Caco-2 (cell line): Measurements from ENCODE around the gene HOXA5. TPM values are rescaled to one million over a fixed set of nuclear protein-coding genes. Genes with fewer than 3 reads are reported as not detected.

Source experiments
- BruUV-seq: library from RNA; stranded (reverse); fragments of 400-500 nt; replicated peaks from 2 replicates; lab custom pipeline; 2021; lab: Mats Ljungman, UMichigan
- CTCF ChIA-PET: fragments of 300-600 bp; sonication (Branson Sonifier 250); formaldehyde crosslinking; loops from one replicate; lab custom pipeline; 2022; ENCODE audit warnings: antibody characterized with exemption; lab: Charles Lee
- POLR2A ChIA-PET: fragments of 300-600 bp; sonication (Branson Sonifier 250); formaldehyde crosslinking; loops from one replicate; lab custom pipeline; 2022; ENCODE audit warnings: antibody characterized with exemption; lab: Charles Lee
- DNase-seq, 2 experiments: peaks; one replicate each; pipeline versions ENCODE4 v3.0.0 to v3.0.0-alpha.2; 2020 to 2022
- H3K27me3 ChIP-seq: replicated peaks from 2 replicates; pipeline ENCODE4 v1.6.0; 2011; ENCODE audit warnings: low read length; ENCODE audit not compliant: control insufficient read depth, insufficient read depth
- H3K36me3 ChIP-seq: 2 replicates; pipeline ENCODE4 v1.5.1; 2011; ENCODE audit warnings: low read length; ENCODE audit not compliant: control insufficient read depth, insufficient read depth
- H3K4me1 ChIP-seq: fragments of 250-450 bp; sonication (Bioruptor Pico); 2 replicates; pipeline ENCODE4 v1.5.1; 2020; ENCODE audit warnings: mild to moderate bottlenecking
- H3K4me3 ChIP-seq: 2 replicates; pipeline ENCODE4 v1.5.1; 2011; ENCODE audit warnings: low read depth, mild to moderate bottlenecking, control low read depth, low read length
- H3K9me3 ChIP-seq: fragments of 250-450 bp; sonication (Bioruptor Pico); 2 replicates; pipeline ENCODE4 v1.5.1; 2020; ENCODE audit warnings: mild to moderate bottlenecking, moderate library complexity
- H3K27ac Mint-ChIP-seq: one replicate; pipeline ENCODE4 v1.8.0; 2022; ENCODE audit warnings: mixed read lengths; ENCODE audit not compliant: unreplicated experiment
- H3K27me3 Mint-ChIP-seq: one replicate; pipeline ENCODE4 v1.8.0; 2022; ENCODE audit warnings: mixed read lengths; ENCODE audit not compliant: insufficient read depth, unreplicated experiment
- H3K36me3 Mint-ChIP-seq: one replicate; pipeline ENCODE4 v1.8.0; 2022; ENCODE audit warnings: mild to moderate bottlenecking, mixed read lengths; ENCODE audit not compliant: insufficient read depth, unreplicated experiment
- H3K4me1 Mint-ChIP-seq: one replicate; pipeline ENCODE4 v1.8.0; 2022; ENCODE audit warnings: low read depth, mixed read lengths; ENCODE audit not compliant: unreplicated experiment
- H3K4me3 Mint-ChIP-seq: one replicate; pipeline ENCODE4 v1.8.0; 2022; ENCODE audit warnings: mild to moderate bottlenecking, moderate library complexity, mixed read lengths; ENCODE audit not compliant: unreplicated experiment
- H3K9me3 Mint-ChIP-seq: one replicate; pipeline ENCODE4 v1.8.0; 2022; ENCODE audit warnings: mixed read lengths; ENCODE audit not compliant: unreplicated experiment
- intact Hi-C: fragments of 100-400 bp; cut with micrococcal nuclease; formaldehyde crosslinking; loops from one replicate; pipeline ENCODE4 v1.10.0; 2022; ENCODE audit not compliant: unreplicated experiment
- total RNA-seq: library from RNA; stranded (reverse); gene quantifications from 2 replicates; pipeline ENCODE4 v1.2.3, GENCODE V29; 2022
- TF ChIP-seq, protein P1 (sequence below), 2 experiments: fragments of 200-600 bp in 1 of 2; IDR thresholded peaks; 1 replicate in 1 of 2; 2 replicates in 1 of 2; pipeline versions ENCODE4 v1.5.1 to v1.8.0; 2011 to 2022; ENCODE audit warnings: antibody characterized with exemption in 1 of 2, control low read depth in 1 of 2, inconsistent platforms in 1 of 2, low read depth in 1 of 2, low read length in 1 of 2, mild to moderate bottlenecking in 1 of 2, moderate library complexity in 1 of 2; ENCODE audit not compliant: insufficient read depth in 1 of 2, severe bottlenecking in 1 of 2, unreplicated experiment in 1 of 2

The HOXA5 gene
- total RNA-seq, 1 experiment from 2014 or later = 4.9 TPM

DNA sequence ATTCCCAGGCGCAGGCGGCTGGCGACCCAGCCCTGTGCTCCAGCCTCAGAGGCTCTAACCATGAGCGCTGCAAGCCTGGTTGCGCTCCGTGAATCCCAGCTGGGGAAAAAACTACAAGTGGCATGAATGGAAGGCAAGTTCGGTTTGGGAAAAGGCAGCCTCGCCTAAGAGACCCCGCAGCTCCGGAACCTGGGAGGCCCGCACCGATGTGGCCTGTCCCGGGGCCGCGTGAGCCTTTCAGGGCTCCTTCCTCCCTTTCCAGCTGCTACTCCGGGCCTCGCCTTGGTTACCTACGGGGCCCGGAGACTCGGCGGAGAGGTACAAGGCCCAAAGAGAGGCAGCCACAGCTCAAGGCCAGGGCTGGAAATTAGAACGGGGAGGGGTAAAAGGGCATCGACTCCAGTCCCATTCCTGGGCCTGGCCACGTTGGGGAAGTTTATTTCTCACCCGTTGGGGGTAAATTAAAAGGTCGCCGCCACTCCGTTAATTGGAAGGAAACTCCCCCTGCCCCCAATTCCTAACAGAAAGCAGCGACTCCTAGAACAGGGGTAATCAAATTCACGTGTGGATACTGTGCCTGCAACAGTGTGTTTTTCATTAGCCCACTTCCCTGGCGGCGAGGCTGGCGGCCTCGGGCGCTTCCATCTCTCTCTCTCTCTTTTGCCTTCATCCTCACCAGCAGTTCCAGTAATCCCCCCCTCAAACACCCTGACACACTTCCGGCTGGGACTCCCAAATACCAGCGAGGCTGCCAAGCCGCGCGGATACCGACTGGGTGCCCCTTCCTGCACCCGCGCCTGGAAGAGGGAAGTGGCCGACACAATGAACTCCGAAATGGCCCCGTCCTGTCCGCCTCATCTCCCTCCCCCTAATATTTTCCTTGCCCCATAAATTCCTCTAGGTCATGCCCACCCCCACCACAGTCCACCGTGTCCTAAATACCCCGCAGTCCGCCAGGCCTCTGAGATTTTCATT lies 23.3 kb upstream of the HOXA5 start:
- CTCF ChIA-PET = no interaction called here
- H3K27ac Mint-ChIP-seq = no peak overlapping the region

DNA sequence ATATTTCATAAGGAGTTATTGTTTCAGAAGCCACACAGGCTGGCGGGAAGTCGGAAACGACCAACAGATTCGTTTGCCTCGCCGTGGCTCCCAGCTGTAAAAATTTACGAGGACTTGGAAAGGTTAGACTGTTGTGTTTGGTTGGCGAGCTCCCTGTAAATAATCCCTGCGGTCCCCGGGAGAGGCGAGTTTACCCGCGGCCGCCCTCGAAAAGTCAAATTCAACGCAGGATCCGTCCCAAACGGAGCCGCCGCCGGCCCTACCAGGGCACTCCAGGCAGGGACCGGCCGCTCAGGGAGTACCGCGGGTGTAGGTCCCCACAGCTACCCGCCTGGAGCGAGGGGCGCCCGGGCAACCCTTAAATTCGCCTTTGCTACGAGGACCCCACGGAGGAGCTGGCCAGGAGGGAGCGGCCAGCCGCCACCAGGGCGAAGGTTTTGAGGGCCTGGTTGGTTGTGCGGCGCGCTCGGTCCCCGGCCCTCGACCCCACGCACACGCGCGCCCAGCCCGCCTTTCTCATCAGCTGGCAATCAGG lies 22.6 kb upstream of the HOXA5 start:
- no peaks in the 10 kb centered on the region for H3K27me3 ChIP-seq
- H3K9me3 Mint-ChIP-seq = no peaks in the 10 kb centered on the region
- intact Hi-C loops = loop anchor here (10.0 kb wide), 1 partner anchor 961 kb away; the partner anchor contains the start of genes CBX3 and HNRNPA2B1
- peaks cover 5% of the 10 kb centered on the region; the same call in 1 of the 2 replicates for H3K4me1 ChIP-seq
- no peak for DNase-seq
- TF ChIP-seq, protein P1, sequence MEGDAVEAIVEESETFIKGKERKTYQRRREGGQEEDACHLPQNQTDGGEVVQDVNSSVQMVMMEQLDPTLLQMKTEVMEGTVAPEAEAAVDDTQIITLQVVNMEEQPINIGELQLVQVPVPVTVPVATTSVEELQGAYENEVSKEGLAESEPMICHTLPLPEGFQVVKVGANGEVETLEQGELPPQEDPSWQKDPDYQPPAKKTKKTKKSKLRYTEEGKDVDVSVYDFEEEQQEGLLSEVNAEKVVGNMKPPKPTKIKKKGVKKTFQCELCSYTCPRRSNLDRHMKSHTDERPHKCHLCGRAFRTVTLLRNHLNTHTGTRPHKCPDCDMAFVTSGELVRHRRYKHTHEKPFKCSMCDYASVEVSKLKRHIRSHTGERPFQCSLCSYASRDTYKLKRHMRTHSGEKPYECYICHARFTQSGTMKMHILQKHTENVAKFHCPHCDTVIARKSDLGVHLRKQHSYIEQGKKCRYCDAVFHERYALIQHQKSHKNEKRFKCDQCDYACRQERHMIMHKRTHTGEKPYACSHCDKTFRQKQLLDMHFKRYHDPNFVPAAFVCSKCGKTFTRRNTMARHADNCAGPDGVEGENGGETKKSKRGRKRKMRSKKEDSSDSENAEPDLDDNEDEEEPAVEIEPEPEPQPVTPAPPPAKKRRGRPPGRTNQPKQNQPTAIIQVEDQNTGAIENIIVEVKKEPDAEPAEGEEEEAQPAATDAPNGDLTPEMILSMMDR (IDR thresholded peaks at IDR 0.05; ENCODE audit: insufficient read depth in 1 of 2, low read depth in 1 of 2, low read length in 1 of 2, severe bottlenecking in 1 of 2, unreplicated experiment in 1 of 2) = no peak
- no peaks in the 10 kb centered on the region for H3K27me3 Mint-ChIP-seq
- peaks cover 11% of the 10 kb centered on the region for H3K36me3 Mint-ChIP-seq
- H3K4me1 Mint-ChIP-seq = peaks cover 7% of the 10 kb centered on the region
- peak overlapping the region; percentile 42 for H3K27ac Mint-ChIP-seq
- POLR2A ChIA-PET = no interaction called here
- H3K36me3 ChIP-seq = no peaks in the 10 kb centered on the region
- H3K9me3 ChIP-seq = no peaks in the 10 kb centered on the region
- peak overlapping the region; percentile 66 for H3K4me3 ChIP-seq
- H3K4me3 Mint-ChIP-seq = peak overlapping the region; percentile 78
- no TSS peak for BruUV-seq
- CTCF ChIA-PET = interaction anchor here (0.5 to 0.8 kb wide), 2 partner anchors 10 to 503 kb away, joined by 3 read pairs; no protein-coding TSS in a partner anchor

More for the DNA sequence above, 23.3 kb upstream of the HOXA5 start:
- peak overlapping the region; percentile 66 for H3K4me3 ChIP-seq
- TF ChIP-seq, protein P1 (IDR thresholded peaks at IDR 0.05; ENCODE audit: insufficient read depth in 1 of 2, low read depth in 1 of 2, low read length in 1 of 2, severe bottlenecking in 1 of 2, unreplicated experiment in 1 of 2) = no peak
- H3K4me1 Mint-ChIP-seq = peaks cover 12% of the 10 kb centered on the region
- H3K4me3 Mint-ChIP-seq = peak overlapping the region; percentile 78
- no TSS peak for BruUV-seq
- no peaks in the 10 kb centered on the region for H3K36me3 ChIP-seq
- intact Hi-C loops = loop anchor here (10.0 kb wide), 1 partner anchor 962 kb away; the partner anchor contains the start of genes CBX3 and HNRNPA2B1
- H3K4me1 ChIP-seq = peaks cover 5% of the 10 kb centered on the region; the same call in 1 of the 2 replicates
- POLR2A ChIA-PET = no interaction called here
- no peak for DNase-seq
- H3K9me3 Mint-ChIP-seq = no peaks in the 10 kb centered on the region
- H3K27me3 ChIP-seq = no peaks in the 10 kb centered on the region
- H3K27me3 Mint-ChIP-seq = no peaks in the 10 kb centered on the region
- peaks cover 16% of the 10 kb centered on the region for H3K36me3 Mint-ChIP-seq
- no peaks in the 10 kb centered on the region for H3K9me3 ChIP-seq
